Measurements from ENCODE around the gene CSH1.

DNA sequence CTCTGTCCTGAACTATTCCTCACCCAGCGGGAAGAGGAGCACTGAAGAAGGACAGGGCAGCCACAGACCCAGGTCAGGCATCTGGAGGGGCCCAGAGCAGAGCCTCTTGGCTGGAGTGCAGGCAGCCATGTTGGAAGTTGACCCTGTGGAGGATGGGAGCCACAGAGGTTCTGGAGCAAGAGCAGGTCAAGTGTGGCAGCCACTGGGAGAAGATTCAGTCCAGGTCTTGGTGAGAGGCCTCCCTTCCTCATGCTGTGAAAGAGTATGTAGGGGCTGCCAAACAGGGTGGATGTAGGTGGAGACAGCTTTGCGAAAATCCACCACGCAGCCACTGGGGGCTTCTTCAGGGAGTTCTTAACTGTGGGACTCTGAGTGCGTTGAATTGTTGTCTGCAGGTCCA, 36.3 kb upstream of the CSH1 start:
- TF ChIP-seq POLR2A (IDR thresholded peaks at IDR 0.05): no peak
- TF ChIP-seq, protein P1, sequence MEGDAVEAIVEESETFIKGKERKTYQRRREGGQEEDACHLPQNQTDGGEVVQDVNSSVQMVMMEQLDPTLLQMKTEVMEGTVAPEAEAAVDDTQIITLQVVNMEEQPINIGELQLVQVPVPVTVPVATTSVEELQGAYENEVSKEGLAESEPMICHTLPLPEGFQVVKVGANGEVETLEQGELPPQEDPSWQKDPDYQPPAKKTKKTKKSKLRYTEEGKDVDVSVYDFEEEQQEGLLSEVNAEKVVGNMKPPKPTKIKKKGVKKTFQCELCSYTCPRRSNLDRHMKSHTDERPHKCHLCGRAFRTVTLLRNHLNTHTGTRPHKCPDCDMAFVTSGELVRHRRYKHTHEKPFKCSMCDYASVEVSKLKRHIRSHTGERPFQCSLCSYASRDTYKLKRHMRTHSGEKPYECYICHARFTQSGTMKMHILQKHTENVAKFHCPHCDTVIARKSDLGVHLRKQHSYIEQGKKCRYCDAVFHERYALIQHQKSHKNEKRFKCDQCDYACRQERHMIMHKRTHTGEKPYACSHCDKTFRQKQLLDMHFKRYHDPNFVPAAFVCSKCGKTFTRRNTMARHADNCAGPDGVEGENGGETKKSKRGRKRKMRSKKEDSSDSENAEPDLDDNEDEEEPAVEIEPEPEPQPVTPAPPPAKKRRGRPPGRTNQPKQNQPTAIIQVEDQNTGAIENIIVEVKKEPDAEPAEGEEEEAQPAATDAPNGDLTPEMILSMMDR (IDR thresholded peaks at IDR 0.05): no peak
